ENCODE data around the gene DMRTB1. TPM values are rescaled to one million over a fixed set of nuclear protein-coding genes. Genes with fewer than 3 reads are reported as not detected.

The DMRTB1 gene
- total RNA-seq, 1 experiment from 2014 or later: not detected

DNA sequence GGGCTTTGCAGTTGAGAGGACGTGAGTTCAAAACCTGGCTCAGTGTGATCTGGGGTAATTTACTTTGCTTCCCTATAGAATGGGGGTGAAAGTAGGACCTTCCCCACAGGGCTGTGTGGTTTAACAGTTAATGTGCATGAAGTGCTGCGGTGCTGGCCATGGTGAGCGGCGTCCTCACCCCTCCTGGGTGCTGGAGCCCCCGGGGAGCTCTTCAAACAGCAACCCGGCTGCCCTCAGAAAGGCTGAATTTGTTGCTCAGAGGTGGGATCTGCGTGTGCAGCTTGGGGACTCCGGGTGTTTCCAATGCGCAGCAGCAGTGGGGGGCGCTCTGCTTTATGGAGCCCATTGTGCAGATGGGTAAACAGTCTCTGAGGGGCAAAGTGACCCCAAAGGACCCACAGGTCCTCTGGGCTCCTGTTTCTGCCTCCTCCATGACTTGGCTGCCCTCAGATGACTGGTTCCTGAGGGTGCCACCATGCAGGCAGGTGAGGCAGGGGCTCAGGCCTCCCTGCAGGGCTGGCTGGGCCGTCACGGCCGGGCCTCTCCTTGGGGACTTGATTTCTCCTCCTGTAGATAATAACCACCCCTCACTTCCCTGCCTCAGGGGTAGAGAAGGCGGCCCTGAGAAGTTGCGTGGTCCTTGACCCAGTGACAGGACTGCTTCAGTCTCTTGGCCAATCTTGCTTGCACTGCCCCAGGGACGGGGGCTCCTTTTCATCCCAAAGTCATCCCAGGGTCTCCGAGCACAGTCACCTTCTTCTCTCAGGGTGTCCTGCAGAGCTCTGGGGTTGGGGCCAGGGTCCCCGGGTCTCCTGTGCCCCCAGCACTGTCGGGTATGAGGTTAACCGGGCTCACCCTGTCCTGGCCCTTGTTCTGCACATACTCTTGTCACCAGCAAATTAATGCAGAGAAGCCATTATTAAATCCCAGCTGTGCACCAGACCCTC is 40.3 kb downstream of the DMRTB1 start:
- RAD21 ChIA-PET (ENCODE audit: low non-redundant PET in 1 of 2, low total read pairs in 2 of 2, uncharacterized antibody in 2 of 2, unreplicated experiment in 2 of 2): no interaction called here

More for the DNA sequence above, 40.3 kb downstream of the DMRTB1 start:
- Histone ChIP-seq H3K27me3 (ENCODE audit: insufficient read depth, low read length) (no peaks in the 10 kb centered on the region), H4K20me1 (ENCODE audit: insufficient read depth) (no peaks in the 10 kb centered on the region), H3K4me1 (ENCODE audit: control insufficient read depth in 1 of 2, insufficient read depth in 2 of 2, low read length in 2 of 2) (peaks cover 0 to 6% of the 10 kb centered on the region in 2 experiments; a peak in 1 of 4 replicates), H3K36me3 (ENCODE audit: control insufficient read depth in 1 of 2, insufficient read depth in 2 of 2, low read length in 2 of 2) (no peaks in the 10 kb centered on the region), H3K9ac (ENCODE audit: low read length) (no peak overlapping the region), H3K9me2 (ENCODE audit: insufficient read depth) (no peaks in the 10 kb centered on the region), H3K4me3 (replicated peaks in 1 of 2; ENCODE audit: low read depth in 1 of 2, low read length in 2 of 2) (no peak overlapping the region), H2AFZ (ENCODE audit: low read depth, low read length, poor library complexity, severe bottlenecking) (no peak overlapping the region), H3K9me3 (ENCODE audit: control insufficient read depth in 1 of 2, insufficient read depth in 1 of 2, low read depth in 1 of 2, low read length in 2 of 2) (no peaks in the 10 kb centered on the region), H3K4me2 (ENCODE audit: low read length) (no peak overlapping the region), H3K79me2 (ENCODE audit: insufficient read depth, low read length) (no peaks in the 10 kb centered on the region), H3K27ac (ENCODE audit: low read depth, low read length) (no peak overlapping the region)
- no peak for ATAC-seq
- TF ChIP-seq POLR2AphosphoS5 (IDR thresholded peaks at IDR 0.05; ENCODE audit: low read depth, low read length): no peak
- TF ChIP-seq, protein P1, sequence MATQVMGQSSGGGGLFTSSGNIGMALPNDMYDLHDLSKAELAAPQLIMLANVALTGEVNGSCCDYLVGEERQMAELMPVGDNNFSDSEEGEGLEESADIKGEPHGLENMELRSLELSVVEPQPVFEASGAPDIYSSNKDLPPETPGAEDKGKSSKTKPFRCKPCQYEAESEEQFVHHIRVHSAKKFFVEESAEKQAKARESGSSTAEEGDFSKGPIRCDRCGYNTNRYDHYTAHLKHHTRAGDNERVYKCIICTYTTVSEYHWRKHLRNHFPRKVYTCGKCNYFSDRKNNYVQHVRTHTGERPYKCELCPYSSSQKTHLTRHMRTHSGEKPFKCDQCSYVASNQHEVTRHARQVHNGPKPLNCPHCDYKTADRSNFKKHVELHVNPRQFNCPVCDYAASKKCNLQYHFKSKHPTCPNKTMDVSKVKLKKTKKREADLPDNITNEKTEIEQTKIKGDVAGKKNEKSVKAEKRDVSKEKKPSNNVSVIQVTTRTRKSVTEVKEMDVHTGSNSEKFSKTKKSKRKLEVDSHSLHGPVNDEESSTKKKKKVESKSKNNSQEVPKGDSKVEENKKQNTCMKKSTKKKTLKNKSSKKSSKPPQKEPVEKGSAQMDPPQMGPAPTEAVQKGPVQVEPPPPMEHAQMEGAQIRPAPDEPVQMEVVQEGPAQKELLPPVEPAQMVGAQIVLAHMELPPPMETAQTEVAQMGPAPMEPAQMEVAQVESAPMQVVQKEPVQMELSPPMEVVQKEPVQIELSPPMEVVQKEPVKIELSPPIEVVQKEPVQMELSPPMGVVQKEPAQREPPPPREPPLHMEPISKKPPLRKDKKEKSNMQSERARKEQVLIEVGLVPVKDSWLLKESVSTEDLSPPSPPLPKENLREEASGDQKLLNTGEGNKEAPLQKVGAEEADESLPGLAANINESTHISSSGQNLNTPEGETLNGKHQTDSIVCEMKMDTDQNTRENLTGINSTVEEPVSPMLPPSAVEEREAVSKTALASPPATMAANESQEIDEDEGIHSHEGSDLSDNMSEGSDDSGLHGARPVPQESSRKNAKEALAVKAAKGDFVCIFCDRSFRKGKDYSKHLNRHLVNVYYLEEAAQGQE (IDR thresholded peaks at IDR 0.05; ENCODE audit: low read depth): no peak
- CTCF ChIA-PET: no interaction called here
- no peak for DNase-seq (ENCODE audit: low read depth, low spot score)
- BruUV-seq (replicated peaks): no TSS peak
- POLR2A ChIA-PET: no interaction called here
- intact Hi-C loops (cut with micrococcal nuclease): no loop called here
